Measurements from ENCODE around the gene FKBP2.

Gene FKBP2

GRCh38 chr11:64240435-64241240 lies at the start of gene FKBP2:
Gene FKBP2, plus strand, starts transcription at chr11:64241095. Its CDS starts 1,293 bp downstream, at chr11:64242388.
- H3K27me3 ChIP-seq (ENCODE audit: control insufficient read depth, insufficient read depth, low read length), result no peaks in the 10 kb centered on the region
- no peaks in the 10 kb centered on the region for H3K9me3 ChIP-seq (ENCODE audit: control insufficient read depth, insufficient read depth, low read depth, low read length)
- peak within 1 kb of the TSS; percentile 95 for H3K27ac ChIP-seq (ENCODE audit: low read depth, low read length)
- peaks cover 23% of the 10 kb centered on the region for H3K4me1 ChIP-seq (ENCODE audit: control insufficient read depth, insufficient read depth, low read length)
- peaks cover 37% of the 10 kb centered on the region for H3K36me3 ChIP-seq (ENCODE audit: control insufficient read depth, insufficient read depth, low read length)
- peak within 1 kb of the TSS; percentile 92 for H3K9ac ChIP-seq (ENCODE audit: low read length)
- H3K4me3 ChIP-seq (ENCODE audit: low read depth, low read length), result peak within 1 kb of the TSS; percentile 95

DNA sequence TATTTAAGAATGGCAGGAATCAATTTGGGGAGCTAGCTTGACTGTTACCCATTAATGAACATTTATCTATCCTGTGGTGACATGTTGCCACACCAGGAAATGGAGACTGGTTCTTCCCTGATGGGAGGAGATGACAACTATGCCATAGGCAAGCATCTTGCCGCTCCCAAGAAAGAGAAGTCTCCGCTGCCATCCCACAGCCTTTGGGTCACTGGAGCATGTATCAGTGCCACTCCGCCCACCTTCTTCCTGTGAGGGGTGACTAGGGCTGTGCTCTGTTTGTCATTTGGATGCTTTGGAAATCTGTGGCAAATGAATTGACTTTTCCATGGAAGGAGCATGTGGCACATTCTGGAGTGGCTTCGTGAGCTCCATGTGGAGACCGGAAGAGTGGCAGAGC lies 48.5 kb upstream of the FKBP2 start:
- peaks cover 78% of the 10 kb centered on the region for H3K36me3 ChIP-seq (ENCODE audit: control insufficient read depth, insufficient read depth, low read length)
- H3K9ac ChIP-seq (ENCODE audit: low read length), result no peak overlapping the region
- no peak overlapping the region for H3K27ac ChIP-seq (ENCODE audit: low read depth, low read length)
- H3K27me3 ChIP-seq (ENCODE audit: control insufficient read depth, insufficient read depth, low read length), result no peaks in the 10 kb centered on the region
- H3K4me3 ChIP-seq (ENCODE audit: low read depth, low read length), result no peak overlapping the region
- no peaks in the 10 kb centered on the region for H3K4me1 ChIP-seq (ENCODE audit: control insufficient read depth, insufficient read depth, low read length)
- no peaks in the 10 kb centered on the region for H3K9me3 ChIP-seq (ENCODE audit: control insufficient read depth, insufficient read depth, low read depth, low read length)

- no peak overlapping the region for H3K27ac ChIP-seq (ENCODE audit: low read depth, low read length)
- no peaks in the 10 kb centered on the region for H3K9me3 ChIP-seq (ENCODE audit: control insufficient read depth, insufficient read depth, low read depth, low read length)
These were observed 44.3 kb upstream of the FKBP2 start for GRCh38 chr11:64196626-64197025.

GRCh38 chr11:64198511-64198910 lies 42.4 kb upstream of the FKBP2 start:
- peaks cover 97% of the 10 kb centered on the region for H3K36me3 ChIP-seq (ENCODE audit: control insufficient read depth, insufficient read depth, low read length)

More at GRCh38 chr11:64196626-64197025, 44.3 kb upstream of the FKBP2 start:
- Histone ChIP-seq H3K9ac (ENCODE audit: low read length) (no peak overlapping the region), H3K27me3 (ENCODE audit: control insufficient read depth, insufficient read depth, low read length) (no peaks in the 10 kb centered on the region), H3K4me1 (ENCODE audit: control insufficient read depth, insufficient read depth, low read length) (no peaks in the 10 kb centered on the region), H3K36me3 (ENCODE audit: control insufficient read depth, insufficient read depth, low read length) (peaks cover 97% of the 10 kb centered on the region), H3K4me3 (ENCODE audit: low read depth, low read length) (no peak overlapping the region)

GRCh38 chr11:64201543-64201942 lies 39.4 kb upstream of the FKBP2 start:
- no peak overlapping the region for H3K4me3 ChIP-seq (ENCODE audit: low read depth, low read length)
- H3K27me3 ChIP-seq (ENCODE audit: control insufficient read depth, insufficient read depth, low read length), result no peaks in the 10 kb centered on the region
- no peak overlapping the region for H3K27ac ChIP-seq (ENCODE audit: low read depth, low read length)
- H3K9ac ChIP-seq (ENCODE audit: low read length), result no peak overlapping the region
- no peaks in the 10 kb centered on the region; the same call in 1 of the 2 replicates for H3K4me1 ChIP-seq (ENCODE audit: control insufficient read depth, insufficient read depth, low read length)
- H3K36me3 ChIP-seq (ENCODE audit: control insufficient read depth, insufficient read depth, low read length), result peaks cover 94% of the 10 kb centered on the region
- H3K9me3 ChIP-seq (ENCODE audit: control insufficient read depth, insufficient read depth, low read depth, low read length), result no peaks in the 10 kb centered on the region

More at GRCh38 chr11:64198511-64198910, 42.4 kb upstream of the FKBP2 start:
- no peaks in the 10 kb centered on the region for H3K9me3 ChIP-seq (ENCODE audit: control insufficient read depth, insufficient read depth, low read depth, low read length)
- no peak overlapping the region for H3K9ac ChIP-seq (ENCODE audit: low read length)
- H3K4me3 ChIP-seq (ENCODE audit: low read depth, low read length), result no peak overlapping the region
- H3K27me3 ChIP-seq (ENCODE audit: control insufficient read depth, insufficient read depth, low read length), result no peaks in the 10 kb centered on the region
- H3K4me1 ChIP-seq (ENCODE audit: control insufficient read depth, insufficient read depth, low read length), result no peaks in the 10 kb centered on the region
- H3K27ac ChIP-seq (ENCODE audit: low read depth, low read length), result no peak overlapping the region

- peaks cover 8% of the 10 kb centered on the region; the same call in 1 of the 2 replicates for H3K4me1 ChIP-seq (ENCODE audit: control insufficient read depth, insufficient read depth, low read length)
- no peaks in the 10 kb centered on the region for H3K9me3 ChIP-seq (ENCODE audit: control insufficient read depth, insufficient read depth, low read depth, low read length)
- H3K36me3 ChIP-seq (ENCODE audit: control insufficient read depth, insufficient read depth, low read length), result peaks cover 94% of the 10 kb centered on the region
- H3K27ac ChIP-seq (ENCODE audit: low read depth, low read length), result no peak overlapping the region
- H3K27me3 ChIP-seq (ENCODE audit: control insufficient read depth, insufficient read depth, low read length), result no peaks in the 10 kb centered on the region
- H3K4me3 ChIP-seq (ENCODE audit: low read depth, low read length), result no peak overlapping the region
- no peak overlapping the region for H3K9ac ChIP-seq (ENCODE audit: low read length)
These were observed 37.9 kb upstream of the FKBP2 start for GRCh38 chr11:64202992-64203391.

- Histone ChIP-seq H3K4me1 (ENCODE audit: control insufficient read depth, insufficient read depth, low read length) (peaks cover 8% of the 10 kb centered on the region; the same call in 1 of the 2 replicates), H3K27me3 (ENCODE audit: control insufficient read depth, insufficient read depth, low read length) (no peaks in the 10 kb centered on the region), H3K4me3 (ENCODE audit: low read depth, low read length) (no peak overlapping the region), H3K36me3 (ENCODE audit: control insufficient read depth, insufficient read depth, low read length) (peaks cover 94% of the 10 kb centered on the region), H3K27ac (ENCODE audit: low read depth, low read length) (no peak overlapping the region), H3K9ac (ENCODE audit: low read length) (no peak overlapping the region), H3K9me3 (ENCODE audit: control insufficient read depth, insufficient read depth, low read depth, low read length) (no peaks in the 10 kb centered on the region)
These were observed 37.3 kb upstream of the FKBP2 start for GRCh38 chr11:64203421-64204079.

DNA sequence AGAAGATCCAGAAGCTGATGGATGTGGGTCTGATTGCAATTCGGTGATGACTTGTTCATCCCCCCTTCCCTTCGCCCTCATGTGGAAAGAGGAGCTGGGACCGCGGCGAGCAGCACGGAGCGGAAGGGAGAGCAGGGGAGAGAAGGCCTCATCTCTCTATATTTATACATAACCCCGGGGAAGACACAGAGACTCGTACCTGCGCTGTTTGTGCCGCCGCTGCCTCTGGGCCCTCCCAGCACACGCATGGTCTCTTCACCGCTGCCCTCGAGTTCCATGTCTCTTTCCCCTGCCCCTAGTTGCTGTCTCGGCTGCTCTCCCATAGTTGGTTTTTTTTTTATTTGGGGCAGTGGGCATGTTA lies 36.8 kb upstream of the FKBP2 start:
- Histone ChIP-seq H3K27ac (ENCODE audit: low read depth, low read length) (no peak overlapping the region), H3K4me1 (ENCODE audit: control insufficient read depth, insufficient read depth, low read length) (peaks cover 8% of the 10 kb centered on the region; the same call in 1 of the 2 replicates), H3K4me3 (ENCODE audit: low read depth, low read length) (no peak overlapping the region), H3K36me3 (ENCODE audit: control insufficient read depth, insufficient read depth, low read length) (peaks cover 90% of the 10 kb centered on the region), H3K9me3 (ENCODE audit: control insufficient read depth, insufficient read depth, low read depth, low read length) (no peaks in the 10 kb centered on the region), H3K9ac (ENCODE audit: low read length) (no peak overlapping the region), H3K27me3 (ENCODE audit: control insufficient read depth, insufficient read depth, low read length) (no peaks in the 10 kb centered on the region)

GRCh38 chr11:64204464-64204989 lies 36.4 kb upstream of the FKBP2 start:
- peaks cover 8% of the 10 kb centered on the region; the same call in 1 of the 2 replicates for H3K4me1 ChIP-seq (ENCODE audit: control insufficient read depth, insufficient read depth, low read length)
- H3K27me3 ChIP-seq (ENCODE audit: control insufficient read depth, insufficient read depth, low read length), result no peaks in the 10 kb centered on the region
- peaks cover 88% of the 10 kb centered on the region for H3K36me3 ChIP-seq (ENCODE audit: control insufficient read depth, insufficient read depth, low read length)
- no peak overlapping the region for H3K27ac ChIP-seq (ENCODE audit: low read depth, low read length)
- no peak overlapping the region for H3K4me3 ChIP-seq (ENCODE audit: low read depth, low read length)
- H3K9me3 ChIP-seq (ENCODE audit: control insufficient read depth, insufficient read depth, low read depth, low read length), result no peaks in the 10 kb centered on the region
- H3K9ac ChIP-seq (ENCODE audit: low read length), result no peak overlapping the region

- Histone ChIP-seq H3K36me3 (ENCODE audit: control insufficient read depth, insufficient read depth, low read length) (peaks cover 78% of the 10 kb centered on the region), H3K27ac (ENCODE audit: low read depth, low read length) (no peak within 1 kb of the TSS; the same call in none of the 2 replicates), H3K9ac (ENCODE audit: low read length) (peak within 1 kb of the TSS; percentile 46), H3K4me1 (ENCODE audit: control insufficient read depth, insufficient read depth, low read length) (peaks cover 8% of the 10 kb centered on the region; the same call in 1 of the 2 replicates), H3K27me3 (ENCODE audit: control insufficient read depth, insufficient read depth, low read length) (no peaks in the 10 kb centered on the region), H3K9me3 (ENCODE audit: control insufficient read depth, insufficient read depth, low read depth, low read length) (no peaks in the 10 kb centered on the region), H3K4me3 (ENCODE audit: low read depth, low read length) (no peak within 1 kb of the TSS)
These were observed 34.2 kb upstream of the FKBP2 start, which contains the start of gene FERMT3 for GRCh38 chr11:64206457-64207255. Gene FERMT3, plus strand, starts transcription at chr11:64206721. Its CDS starts 644 bp downstream, at chr11:64207365.

Data from HUES6 (cell line).